ENCODE results near the gene LHX3. TPM values are rescaled to one million over a fixed set of nuclear protein-coding genes. Genes with fewer than 3 reads are reported as not detected.

Gene LHX3
- total and polyA plus RNA-seq, 8 donors = not detected

DNA sequence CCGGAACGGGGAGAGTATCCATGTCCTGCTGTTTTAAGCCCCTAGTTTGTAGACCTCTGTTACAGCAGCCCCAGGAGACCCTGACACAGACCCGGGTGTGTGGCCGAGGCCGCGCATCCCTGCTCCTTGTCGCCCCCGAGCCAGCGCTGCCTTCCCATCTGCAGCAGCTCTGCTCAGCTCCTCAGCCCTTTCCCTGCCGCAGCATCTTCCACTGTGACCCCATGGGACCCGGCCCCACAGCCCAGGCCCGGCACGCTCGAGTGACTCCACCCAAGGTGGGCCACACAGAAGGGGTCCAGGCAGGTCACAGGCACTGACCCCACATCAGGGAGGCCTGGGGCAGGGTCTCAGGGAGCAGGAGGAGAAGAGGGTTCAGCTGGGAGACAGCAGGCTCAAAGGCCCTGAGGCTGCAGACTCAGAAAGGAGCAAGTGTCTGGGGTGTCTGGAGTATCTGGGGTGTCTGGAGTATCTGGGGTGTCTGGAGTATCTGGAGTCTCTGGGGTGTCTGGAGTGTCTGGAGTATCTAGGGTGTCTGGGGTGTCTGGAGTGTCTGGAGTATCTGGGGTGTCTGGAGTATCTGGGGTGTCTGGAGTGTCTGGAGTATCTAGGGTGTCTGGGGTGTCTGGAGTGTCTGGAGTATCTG is 31.2 kb downstream of the LHX3 start:
- Histone ChIP-seq H3K4me3 (no peak overlapping the region), H3K27me3 (peaks cover 0 to 64% of the 10 kb centered on the region in 2 donors), H3K4me1 (no peaks in the 10 kb centered on the region), H3K27ac (no peak overlapping the region), H3K9me3 (no peaks in the 10 kb centered on the region), H3K36me3 (no peaks in the 10 kb centered on the region)
- no peak for ATAC-seq
- DNase-seq = peak in 1 of 4 donors; percentile 69
- TF ChIP-seq, protein P1, sequence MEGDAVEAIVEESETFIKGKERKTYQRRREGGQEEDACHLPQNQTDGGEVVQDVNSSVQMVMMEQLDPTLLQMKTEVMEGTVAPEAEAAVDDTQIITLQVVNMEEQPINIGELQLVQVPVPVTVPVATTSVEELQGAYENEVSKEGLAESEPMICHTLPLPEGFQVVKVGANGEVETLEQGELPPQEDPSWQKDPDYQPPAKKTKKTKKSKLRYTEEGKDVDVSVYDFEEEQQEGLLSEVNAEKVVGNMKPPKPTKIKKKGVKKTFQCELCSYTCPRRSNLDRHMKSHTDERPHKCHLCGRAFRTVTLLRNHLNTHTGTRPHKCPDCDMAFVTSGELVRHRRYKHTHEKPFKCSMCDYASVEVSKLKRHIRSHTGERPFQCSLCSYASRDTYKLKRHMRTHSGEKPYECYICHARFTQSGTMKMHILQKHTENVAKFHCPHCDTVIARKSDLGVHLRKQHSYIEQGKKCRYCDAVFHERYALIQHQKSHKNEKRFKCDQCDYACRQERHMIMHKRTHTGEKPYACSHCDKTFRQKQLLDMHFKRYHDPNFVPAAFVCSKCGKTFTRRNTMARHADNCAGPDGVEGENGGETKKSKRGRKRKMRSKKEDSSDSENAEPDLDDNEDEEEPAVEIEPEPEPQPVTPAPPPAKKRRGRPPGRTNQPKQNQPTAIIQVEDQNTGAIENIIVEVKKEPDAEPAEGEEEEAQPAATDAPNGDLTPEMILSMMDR (IDR thresholded peaks at IDR 0.05) = no peak
- intact Hi-C loops (cut with DNase I) = no loop called here

GRCh38 chr9:136172412-136173079 is 32.4 kb downstream of the LHX3 start:
- DNase-seq = peak in 1 of 4 donors; percentile 48
- intact Hi-C loops (cut with DNase I) = no loop called here

DNA sequence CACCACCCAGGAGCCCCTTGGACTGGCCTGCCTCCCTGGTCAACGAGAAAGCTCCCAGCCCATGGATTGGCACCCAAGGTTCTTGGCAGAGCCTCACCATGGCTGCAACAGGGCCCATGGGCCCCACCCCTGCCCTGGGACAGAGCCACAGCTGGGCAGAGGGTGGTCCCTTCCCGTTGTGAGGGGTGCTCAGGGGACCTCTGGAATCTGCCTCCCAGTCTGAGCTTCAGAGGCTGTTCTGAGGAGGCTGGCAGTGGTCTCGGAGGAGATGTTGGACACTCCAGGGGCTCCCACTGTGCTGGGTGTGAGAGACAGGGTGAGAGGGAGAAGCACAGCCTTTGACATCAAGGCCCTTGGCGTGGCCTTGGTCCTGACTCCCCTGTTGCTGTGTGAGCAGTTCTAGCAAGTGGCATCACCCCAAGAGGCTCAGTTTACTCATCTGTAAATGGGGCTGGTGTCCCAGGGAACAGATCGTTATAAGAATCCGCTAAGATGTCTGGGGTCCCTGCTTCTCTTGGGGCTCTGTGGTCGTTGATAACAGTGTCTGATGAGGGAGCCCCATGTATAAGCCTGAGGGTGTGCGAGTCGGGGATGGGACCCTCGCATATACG is 33.0 kb downstream of the LHX3 start:
- Histone ChIP-seq H3K4me1 (no peaks in the 10 kb centered on the region), H3K27ac (no peak overlapping the region), H3K27me3 (peaks cover 0 to 53% of the 10 kb centered on the region in 2 donors), H3K36me3 (no peaks in the 10 kb centered on the region), H3K9me3 (no peaks in the 10 kb centered on the region), H3K4me3 (no peak overlapping the region)
- DNase-seq = no peak
- ATAC-seq = no peak
- intact Hi-C loops (cut with DNase I) = no loop called here
- TF ChIP-seq, protein P1 (IDR thresholded peaks at IDR 0.05) = no peak

More at GRCh38 chr9:136172412-136173079, 32.4 kb downstream of the LHX3 start:
- no peak for ATAC-seq
- Histone ChIP-seq H3K4me1 (no peaks in the 10 kb centered on the region), H3K36me3 (no peaks in the 10 kb centered on the region), H3K4me3 (no peak overlapping the region), H3K27ac (no peak overlapping the region), H3K9me3 (no peaks in the 10 kb centered on the region), H3K27me3 (peaks cover 0 to 59% of the 10 kb centered on the region in 2 donors)
- TF ChIP-seq, protein P1 (IDR thresholded peaks at IDR 0.05) = no peak

DNA sequence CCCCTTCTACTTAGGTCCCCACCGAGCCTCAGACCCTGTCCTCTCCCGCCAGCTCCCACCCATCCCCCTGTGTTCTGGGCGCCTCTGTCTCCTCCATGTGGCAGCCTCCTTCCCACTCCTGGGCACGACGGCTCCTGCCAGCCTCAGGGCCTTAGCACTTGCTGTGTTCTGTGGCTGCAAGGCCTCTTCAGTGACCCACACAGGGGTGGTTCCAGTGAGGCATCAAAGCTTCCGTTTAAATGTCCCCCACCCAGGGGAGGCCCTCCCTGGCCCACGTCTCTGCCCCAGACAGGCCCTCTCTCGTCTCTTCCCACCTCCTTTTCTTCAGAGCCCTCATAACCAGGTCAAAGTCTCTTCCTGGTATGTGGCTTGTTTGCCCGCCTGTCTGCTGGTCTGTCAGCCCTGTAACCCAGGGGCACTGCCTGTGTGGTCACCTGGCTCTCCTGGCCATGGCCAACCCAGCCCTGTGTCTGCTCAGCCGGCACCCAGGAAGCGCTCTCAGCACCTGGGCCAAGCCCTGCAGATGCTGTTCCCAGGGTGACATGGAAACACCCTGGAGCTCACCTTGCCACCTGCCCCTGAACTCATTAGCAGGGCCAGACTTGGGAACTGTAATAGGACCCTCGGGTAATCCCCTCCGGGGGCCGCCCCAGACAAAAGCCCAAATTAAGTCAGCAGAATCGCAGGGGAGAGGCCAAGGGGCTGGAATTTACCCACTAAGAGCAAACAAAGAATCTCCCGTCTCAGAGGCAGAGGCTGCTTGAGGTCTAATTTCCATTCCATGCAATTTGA is 33.7 kb downstream of the LHX3 start:
- TF ChIP-seq, protein P1 (IDR thresholded peaks at IDR 0.05) = no peak
- Histone ChIP-seq H3K9me3 (no peaks in the 10 kb centered on the region), H3K27ac (no peak overlapping the region), H3K4me1 (no peaks in the 10 kb centered on the region), H3K4me3 (no peak overlapping the region), H3K27me3 (peaks cover 0 to 47% of the 10 kb centered on the region in 2 donors), H3K36me3 (no peaks in the 10 kb centered on the region)
- intact Hi-C loops (cut with DNase I) = no loop called here
- ATAC-seq (no peak), DNase-seq (peak in 2 of 4 donors; percentile 16 to 60)

Measured in left lung (tissue), 10 donors.